ENCODE measurements around the gene DDX60. TPM values are rescaled to one million over a fixed set of nuclear protein-coding genes. Genes with fewer than 3 reads are reported as not detected.
"Not testable (repeated sequence)": the region's sequence is repeated elsewhere in the genome, so short reads cannot be mapped to it uniquely, and the experiment has no call there.

The DDX60 gene
- total RNA-seq, 1 experiment from 2014 or later: 12.2 TPM

DNA sequence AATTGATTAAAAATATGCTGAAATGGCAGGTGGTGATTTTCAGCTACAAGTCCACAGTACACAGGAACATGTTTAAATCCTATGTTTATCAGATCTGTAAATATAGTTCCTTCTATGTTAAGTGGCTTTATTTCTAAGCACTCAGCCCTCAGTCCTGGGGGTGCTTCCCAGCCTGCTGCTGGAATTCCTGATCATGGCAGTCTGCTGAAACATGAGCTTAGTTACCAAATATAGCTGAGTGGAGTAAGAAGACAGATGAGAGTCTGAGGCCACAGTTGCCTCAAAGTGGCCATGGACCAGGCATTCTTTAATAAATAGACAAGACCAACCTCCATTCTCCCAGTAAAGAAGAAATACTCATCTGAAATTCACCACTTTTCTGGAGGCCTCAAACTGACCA lies 17.1 kb upstream of the DDX60 start:
- DNase-seq: no peak
- no peak overlapping the region for H3K27ac ChIP-seq

DNA sequence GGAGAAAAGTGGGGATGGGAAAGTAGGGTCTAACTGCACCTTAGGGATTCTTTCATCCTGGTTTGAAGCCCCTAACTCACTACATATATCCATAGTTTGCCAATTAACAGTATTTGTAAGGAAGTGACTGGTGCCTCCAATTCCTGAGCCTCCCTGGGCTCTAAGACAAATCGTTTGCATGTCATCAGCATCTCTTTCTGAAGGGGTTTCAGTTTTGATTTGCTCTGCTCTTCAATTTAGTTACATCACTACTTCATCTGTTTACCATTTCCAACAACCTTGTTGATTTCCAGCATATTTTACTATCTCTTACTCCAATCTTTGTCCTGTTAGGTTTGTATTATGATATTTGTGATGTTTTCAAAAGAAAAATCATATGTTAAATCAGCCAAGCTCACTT lies 15.5 kb upstream of the DDX60 start:
- Histone ChIP-seq H3K4me3 (no peak overlapping the region), H3K27me3 (ENCODE audit: insufficient read depth, low read depth) (no peaks in the 10 kb centered on the region), H3K27ac (no peak overlapping the region), H3K9me2 (ENCODE audit: insufficient read depth) (no peaks in the 10 kb centered on the region), H2AFZ (no peak overlapping the region), H3K4me1 (replicated peaks; ENCODE audit: insufficient read depth) (no peaks in the 10 kb centered on the region), H3K4me2 (no peak overlapping the region), H3K79me2 (ENCODE audit: low read depth) (no peaks in the 10 kb centered on the region), H3K36me3 (ENCODE audit: low read depth) (no peaks in the 10 kb centered on the region), H3F3A (ENCODE audit: insufficient read depth, low read depth) (no peaks in the 10 kb centered on the region), H4K20me1 (ENCODE audit: insufficient read depth) (no peaks in the 10 kb centered on the region), H3K9me3 (ENCODE audit: insufficient read depth, low read depth) (no peaks in the 10 kb centered on the region)
- ChIA-PET POLR2A (ENCODE audit: unreplicated experiment) (no interaction called here), CTCF (no interaction called here)
- BruUV-seq (replicated peaks): no TSS peak
- DNase-seq: no peak
- intact Hi-C loops (cut with micrococcal nuclease; ENCODE audit: unreplicated experiment): no loop called here
- TF ChIP-seq, protein P1, sequence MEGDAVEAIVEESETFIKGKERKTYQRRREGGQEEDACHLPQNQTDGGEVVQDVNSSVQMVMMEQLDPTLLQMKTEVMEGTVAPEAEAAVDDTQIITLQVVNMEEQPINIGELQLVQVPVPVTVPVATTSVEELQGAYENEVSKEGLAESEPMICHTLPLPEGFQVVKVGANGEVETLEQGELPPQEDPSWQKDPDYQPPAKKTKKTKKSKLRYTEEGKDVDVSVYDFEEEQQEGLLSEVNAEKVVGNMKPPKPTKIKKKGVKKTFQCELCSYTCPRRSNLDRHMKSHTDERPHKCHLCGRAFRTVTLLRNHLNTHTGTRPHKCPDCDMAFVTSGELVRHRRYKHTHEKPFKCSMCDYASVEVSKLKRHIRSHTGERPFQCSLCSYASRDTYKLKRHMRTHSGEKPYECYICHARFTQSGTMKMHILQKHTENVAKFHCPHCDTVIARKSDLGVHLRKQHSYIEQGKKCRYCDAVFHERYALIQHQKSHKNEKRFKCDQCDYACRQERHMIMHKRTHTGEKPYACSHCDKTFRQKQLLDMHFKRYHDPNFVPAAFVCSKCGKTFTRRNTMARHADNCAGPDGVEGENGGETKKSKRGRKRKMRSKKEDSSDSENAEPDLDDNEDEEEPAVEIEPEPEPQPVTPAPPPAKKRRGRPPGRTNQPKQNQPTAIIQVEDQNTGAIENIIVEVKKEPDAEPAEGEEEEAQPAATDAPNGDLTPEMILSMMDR (conservative IDR thresholded peaks at IDR 0.05): no peak
- no peak for TF ChIP-seq EZH2 (IDR thresholded peaks at IDR 0.05; ENCODE audit: low read depth)

More for the DNA sequence above, 17.1 kb upstream of the DDX60 start:
- POLR2A ChIA-PET (ENCODE audit: unreplicated experiment): no interaction called here
- TF ChIP-seq, protein P1 (conservative IDR thresholded peaks at IDR 0.05): no peak
- TF ChIP-seq EZH2 (IDR thresholded peaks at IDR 0.05; ENCODE audit: low read depth): no peak
- no peaks in the 10 kb centered on the region for H3K9me3 ChIP-seq (ENCODE audit: insufficient read depth, low read depth)
- CTCF ChIA-PET: no interaction called here
- H3K79me2 ChIP-seq (ENCODE audit: low read depth): no peaks in the 10 kb centered on the region
- H3K4me1 ChIP-seq (replicated peaks; ENCODE audit: insufficient read depth): no peaks in the 10 kb centered on the region
- intact Hi-C loops (cut with micrococcal nuclease; ENCODE audit: unreplicated experiment): no loop called here
- no peak overlapping the region for H3K4me3 ChIP-seq
- no peaks in the 10 kb centered on the region for H3K9me2 ChIP-seq (ENCODE audit: insufficient read depth)
- H4K20me1 ChIP-seq (ENCODE audit: insufficient read depth): no peaks in the 10 kb centered on the region
- no peak overlapping the region for H3K4me2 ChIP-seq
- H3F3A ChIP-seq (ENCODE audit: insufficient read depth, low read depth): no peaks in the 10 kb centered on the region
- H3K36me3 ChIP-seq (ENCODE audit: low read depth): no peaks in the 10 kb centered on the region
- no peak overlapping the region for H2AFZ ChIP-seq
- no TSS peak for BruUV-seq (replicated peaks)
- H3K27me3 ChIP-seq (ENCODE audit: insufficient read depth, low read depth): no peaks in the 10 kb centered on the region

DNA sequence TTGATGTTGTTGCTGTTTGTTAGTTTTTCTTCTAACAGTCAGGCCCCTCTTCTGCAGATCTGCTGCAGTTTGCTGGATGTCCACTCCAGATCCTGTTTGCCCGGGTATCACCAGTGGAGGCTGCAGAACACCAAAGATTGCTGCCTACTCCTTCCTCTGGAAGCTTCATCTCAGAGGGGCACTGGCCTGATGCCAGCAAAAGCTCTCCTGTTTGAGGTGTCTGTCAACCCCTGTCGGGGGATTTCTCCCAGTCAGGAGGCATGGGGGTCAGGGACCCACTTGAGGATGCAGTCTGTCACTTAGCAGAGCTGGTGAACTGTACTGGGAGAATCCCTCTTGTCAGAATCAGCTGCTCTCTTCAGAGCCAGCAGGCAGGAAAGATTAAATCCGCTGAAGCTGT lies 12.0 kb upstream of the DDX60 start:
- H3K27me3 ChIP-seq (ENCODE audit: insufficient read depth, low read depth); H3K36me3 ChIP-seq (ENCODE audit: low read depth); H3K79me2 ChIP-seq (ENCODE audit: low read depth); H3K4me1 ChIP-seq (replicated peaks; ENCODE audit: insufficient read depth); POLR2A ChIA-PET (ENCODE audit: unreplicated experiment); H3K4me2 ChIP-seq; H3K9me3 ChIP-seq (ENCODE audit: insufficient read depth, low read depth); H2AFZ ChIP-seq; CTCF ChIA-PET; intact Hi-C loops (cut with micrococcal nuclease; ENCODE audit: unreplicated experiment); H3K9me2 ChIP-seq (ENCODE audit: insufficient read depth); DNase-seq; BruUV-seq (replicated peaks); H3F3A ChIP-seq (ENCODE audit: insufficient read depth, low read depth); H3K27ac ChIP-seq; H3K4me3 ChIP-seq; H4K20me1 ChIP-seq (ENCODE audit: insufficient read depth): not testable (repeated sequence)

DNA sequence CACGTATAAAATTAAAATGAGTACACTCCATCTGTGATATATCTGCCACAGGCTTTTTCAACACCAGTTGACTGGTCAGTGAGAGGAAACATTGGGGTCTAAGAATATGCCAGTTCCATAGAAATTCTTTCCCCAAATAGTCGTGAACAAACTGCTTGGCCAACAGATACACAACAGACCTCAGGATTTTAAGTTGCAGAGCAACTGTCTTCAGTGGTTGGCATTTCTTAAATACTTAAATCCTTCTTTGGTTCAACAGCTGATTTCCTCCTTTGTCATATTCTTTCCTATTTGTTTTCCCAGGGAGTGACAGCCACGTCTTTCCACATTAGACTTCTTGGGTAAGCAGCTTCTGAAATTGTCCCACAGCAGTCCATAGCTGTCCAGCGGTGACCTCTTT lies 7.0 kb upstream of the DDX60 start:
- Histone ChIP-seq H2AFZ (no peak overlapping the region), H4K20me1 (ENCODE audit: insufficient read depth) (no peaks in the 10 kb centered on the region), H3K4me2 (no peak overlapping the region), H3K4me3 (no peak overlapping the region), H3K79me2 (ENCODE audit: low read depth) (no peaks in the 10 kb centered on the region), H3K36me3 (ENCODE audit: low read depth) (no peaks in the 10 kb centered on the region), H3K27me3 (ENCODE audit: insufficient read depth, low read depth) (no peaks in the 10 kb centered on the region), H3K9me2 (ENCODE audit: insufficient read depth) (no peaks in the 10 kb centered on the region), H3K27ac (no peak overlapping the region), H3K4me1 (replicated peaks; ENCODE audit: insufficient read depth) (no peaks in the 10 kb centered on the region), H3K9me3 (ENCODE audit: insufficient read depth, low read depth) (no peaks in the 10 kb centered on the region), H3F3A (ENCODE audit: insufficient read depth, low read depth) (no peaks in the 10 kb centered on the region)
- TF ChIP-seq EZH2 (IDR thresholded peaks at IDR 0.05; ENCODE audit: low read depth): no peak
- TF ChIP-seq, protein P1 (conservative IDR thresholded peaks at IDR 0.05): no peak
- ChIA-PET POLR2A (ENCODE audit: unreplicated experiment) (no interaction called here), CTCF (no interaction called here)
- BruUV-seq (replicated peaks): no TSS peak
- DNase-seq: no peak
- intact Hi-C loops (cut with micrococcal nuclease; ENCODE audit: unreplicated experiment): no loop called here

Measured in PC-9 (cell line).